ENCODE measurements around the gene CLPTM1.

CLPTM1 gene

GRCh38 chr19:45001087-45001739, 46.0 kb downstream of the CLPTM1 start, which contains the start of gene RELB:
TSS of gene RELB (plus strand) at chr19:45001464. CDS start at chr19:45001580, 116 bp downstream.
- H3K4me1 ChIP-seq (ENCODE audit: insufficient read depth, low read length) = no peaks in the 10 kb centered on the region
- no peaks in the 10 kb centered on the region for H3K9me3 ChIP-seq (ENCODE audit: control insufficient read depth, insufficient read depth, low read length)
- no peaks in the 10 kb centered on the region for H3K36me3 ChIP-seq (ENCODE audit: insufficient read depth, low read length)
- peak within 1 kb of the TSS; percentile 84 for H3K9ac ChIP-seq (ENCODE audit: low read depth, low read length)

GRCh38 chr19:45003485-45003884, 48.3 kb downstream of the CLPTM1 start:
- Histone ChIP-seq H3K9ac (ENCODE audit: low read depth, low read length) (no peak overlapping the region), H3K9me3 (ENCODE audit: control insufficient read depth, insufficient read depth, low read length) (no peaks in the 10 kb centered on the region), H3K36me3 (ENCODE audit: insufficient read depth, low read length) (no peaks in the 10 kb centered on the region), H3K4me1 (ENCODE audit: insufficient read depth, low read length) (no peaks in the 10 kb centered on the region)

- H3K36me3 ChIP-seq (ENCODE audit: insufficient read depth, low read length) = no peaks in the 10 kb centered on the region
- H3K4me1 ChIP-seq (ENCODE audit: insufficient read depth, low read length) = no peaks in the 10 kb centered on the region
- H3K9ac ChIP-seq (ENCODE audit: low read depth, low read length) = no peak overlapping the region
- no peaks in the 10 kb centered on the region for H3K9me3 ChIP-seq (ENCODE audit: control insufficient read depth, insufficient read depth, low read length)
Measured at GRCh38 chr19:45005787-45006186, 50.6 kb downstream of the CLPTM1 start.

- no peaks in the 10 kb centered on the region for H3K36me3 ChIP-seq (ENCODE audit: insufficient read depth, low read length)
- no peaks in the 10 kb centered on the region for H3K4me1 ChIP-seq (ENCODE audit: insufficient read depth, low read length)
- no peaks in the 10 kb centered on the region for H3K9me3 ChIP-seq (ENCODE audit: control insufficient read depth, insufficient read depth, low read length)
- H3K9ac ChIP-seq (ENCODE audit: low read depth, low read length) = no peak overlapping the region
Measured at GRCh38 chr19:45008552-45008951, 53.4 kb downstream of the CLPTM1 start.

GRCh38 chr19:45009625-45010255, 54.6 kb downstream of the CLPTM1 start:
- no peaks in the 10 kb centered on the region for H3K4me1 ChIP-seq (ENCODE audit: insufficient read depth, low read length)
- H3K36me3 ChIP-seq (ENCODE audit: insufficient read depth, low read length) = no peaks in the 10 kb centered on the region
- H3K9ac ChIP-seq (ENCODE audit: low read depth, low read length) = no peak overlapping the region
- no peaks in the 10 kb centered on the region for H3K9me3 ChIP-seq (ENCODE audit: control insufficient read depth, insufficient read depth, low read length)

- no peaks in the 10 kb centered on the region for H3K36me3 ChIP-seq (ENCODE audit: insufficient read depth, low read length)
- H3K4me1 ChIP-seq (ENCODE audit: insufficient read depth, low read length) = no peaks in the 10 kb centered on the region
- H3K9me3 ChIP-seq (ENCODE audit: control insufficient read depth, insufficient read depth, low read length) = no peaks in the 10 kb centered on the region
- H3K9ac ChIP-seq (ENCODE audit: low read depth, low read length) = no peak overlapping the region
Measured at GRCh38 chr19:45010306-45010705, 55.1 kb downstream of the CLPTM1 start.

GRCh38 chr19:45011959-45012358, 56.8 kb downstream of the CLPTM1 start:
- no peaks in the 10 kb centered on the region for H3K4me1 ChIP-seq (ENCODE audit: insufficient read depth, low read length)
- H3K9me3 ChIP-seq (ENCODE audit: control insufficient read depth, insufficient read depth, low read length) = no peaks in the 10 kb centered on the region
- no peak overlapping the region for H3K9ac ChIP-seq (ENCODE audit: low read depth, low read length)
- H3K36me3 ChIP-seq (ENCODE audit: insufficient read depth, low read length) = no peaks in the 10 kb centered on the region

- no peaks in the 10 kb centered on the region for H3K9me3 ChIP-seq (ENCODE audit: control insufficient read depth, insufficient read depth, low read length)
- H3K4me1 ChIP-seq (ENCODE audit: insufficient read depth, low read length) = no peaks in the 10 kb centered on the region; the same call in 1 of the 2 replicates
- H3K9ac ChIP-seq (ENCODE audit: low read depth, low read length) = no peak overlapping the region
- H3K36me3 ChIP-seq (ENCODE audit: insufficient read depth, low read length) = no peaks in the 10 kb centered on the region
Measured at GRCh38 chr19:45016388-45017314, 61.5 kb downstream of the CLPTM1 start.

- Histone ChIP-seq H3K36me3 (ENCODE audit: insufficient read depth, low read length) (no peaks in the 10 kb centered on the region), H3K9ac (ENCODE audit: low read depth, low read length) (no peak overlapping the region), H3K9me3 (ENCODE audit: control insufficient read depth, insufficient read depth, low read length) (no peaks in the 10 kb centered on the region), H3K4me1 (ENCODE audit: insufficient read depth, low read length) (no peaks in the 10 kb centered on the region; the same call in 1 of the 2 replicates)
Measured at GRCh38 chr19:45019187-45019586, 64.0 kb downstream of the CLPTM1 start.

- Histone ChIP-seq H3K36me3 (ENCODE audit: insufficient read depth, low read length) (no peaks in the 10 kb centered on the region), H3K9me3 (ENCODE audit: control insufficient read depth, insufficient read depth, low read length) (no peaks in the 10 kb centered on the region), H3K4me1 (ENCODE audit: insufficient read depth, low read length) (no peaks in the 10 kb centered on the region; the same call in 1 of the 2 replicates), H3K9ac (ENCODE audit: low read depth, low read length) (no peak overlapping the region)
Measured at GRCh38 chr19:45020071-45020470, 64.9 kb downstream of the CLPTM1 start.

GRCh38 chr19:45021971-45022370, 66.8 kb downstream of the CLPTM1 start:
- no peaks in the 10 kb centered on the region for H3K9me3 ChIP-seq (ENCODE audit: control insufficient read depth, insufficient read depth, low read length)
- H3K9ac ChIP-seq (ENCODE audit: low read depth, low read length) = no peak overlapping the region
- H3K36me3 ChIP-seq (ENCODE audit: insufficient read depth, low read length) = no peaks in the 10 kb centered on the region
- no peaks in the 10 kb centered on the region; the same call in 1 of the 2 replicates for H3K4me1 ChIP-seq (ENCODE audit: insufficient read depth, low read length)

- Histone ChIP-seq H3K9me3 (ENCODE audit: control insufficient read depth, insufficient read depth, low read length) (no peaks in the 10 kb centered on the region), H3K36me3 (ENCODE audit: insufficient read depth, low read length) (no peaks in the 10 kb centered on the region), H3K4me1 (ENCODE audit: insufficient read depth, low read length) (no peaks in the 10 kb centered on the region; the same call in 1 of the 2 replicates), H3K9ac (ENCODE audit: low read depth, low read length) (no peak overlapping the region)
Measured at GRCh38 chr19:45023048-45023447, 67.9 kb downstream of the CLPTM1 start.

GRCh38 chr19:45025264-45025663, 70.1 kb downstream of the CLPTM1 start:
- Histone ChIP-seq H3K4me1 (ENCODE audit: insufficient read depth, low read length) (no peaks in the 10 kb centered on the region), H3K9me3 (ENCODE audit: control insufficient read depth, insufficient read depth, low read length) (no peaks in the 10 kb centered on the region), H3K9ac (ENCODE audit: low read depth, low read length) (no peak overlapping the region), H3K36me3 (ENCODE audit: insufficient read depth, low read length) (no peaks in the 10 kb centered on the region)

GRCh38 chr19:45027371-45027770, 72.2 kb downstream of the CLPTM1 start:
- Histone ChIP-seq H3K9me3 (ENCODE audit: control insufficient read depth, insufficient read depth, low read length) (no peaks in the 10 kb centered on the region), H3K9ac (ENCODE audit: low read depth, low read length) (no peak overlapping the region), H3K4me1 (ENCODE audit: insufficient read depth, low read length) (no peaks in the 10 kb centered on the region), H3K36me3 (ENCODE audit: insufficient read depth, low read length) (no peaks in the 10 kb centered on the region)

All from ES-I3 (cell line).